ENCODE results near the gene DISC1.

DISC1 gene

GRCh38 chr1:231810415-231810814 is 183.8 kb downstream of the DISC1 start:
- H3K4me3 ChIP-seq (ENCODE audit: low read length in 2 of 2), result no peak overlapping the region
- H3K27ac ChIP-seq (ENCODE audit: low read length), result no peak overlapping the region
- peaks cover 4% of the 10 kb centered on the region for H3K4me1 ChIP-seq (ENCODE audit: control insufficient read depth, insufficient read depth, low read length)
- no peak overlapping the region for H3K9ac ChIP-seq (ENCODE audit: low read length in 2 of 2)
- no peaks in the 10 kb centered on the region for H3K36me3 ChIP-seq (ENCODE audit: control insufficient read depth in 2 of 2, insufficient read depth in 2 of 2, low read length in 2 of 2)
- no peaks in the 10 kb centered on the region for H3K27me3 ChIP-seq (ENCODE audit: control insufficient read depth in 1 of 2, insufficient read depth in 2 of 2, low read length in 2 of 2)
- H3K9me3 ChIP-seq (ENCODE audit: control insufficient read depth in 2 of 2, low read length in 2 of 2), result no peaks in the 10 kb centered on the region

GRCh38 chr1:231814021-231814420 is 187.4 kb downstream of the DISC1 start:
- Histone ChIP-seq H3K27ac (ENCODE audit: low read length) (no peak overlapping the region), H3K4me3 (ENCODE audit: low read length in 2 of 2) (no peak overlapping the region), H3K27me3 (ENCODE audit: control insufficient read depth in 1 of 2, insufficient read depth in 2 of 2, low read length in 2 of 2) (no peaks in the 10 kb centered on the region)

GRCh38 chr1:231814521-231814920 is 187.9 kb downstream of the DISC1 start:
- H3K36me3 ChIP-seq (ENCODE audit: control insufficient read depth in 2 of 2, insufficient read depth in 2 of 2, low read length in 2 of 2), result no peaks in the 10 kb centered on the region
- no peaks in the 10 kb centered on the region for H3K27me3 ChIP-seq (ENCODE audit: control insufficient read depth in 1 of 2, insufficient read depth in 2 of 2, low read length in 2 of 2)
- no peaks in the 10 kb centered on the region for H3K9me3 ChIP-seq (ENCODE audit: control insufficient read depth in 2 of 2, low read length in 2 of 2)
- H3K9ac ChIP-seq (ENCODE audit: low read length in 2 of 2), result no peak overlapping the region
- H3K4me3 ChIP-seq (ENCODE audit: low read length in 2 of 2), result no peak overlapping the region
- no peaks in the 10 kb centered on the region for H3K4me1 ChIP-seq (ENCODE audit: control insufficient read depth, insufficient read depth, low read length)
- H3K27ac ChIP-seq (ENCODE audit: low read length), result no peak overlapping the region

More at GRCh38 chr1:231814021-231814420, 187.4 kb downstream of the DISC1 start:
- no peaks in the 10 kb centered on the region for H3K9me3 ChIP-seq (ENCODE audit: control insufficient read depth in 2 of 2, low read length in 2 of 2)
- no peaks in the 10 kb centered on the region for H3K36me3 ChIP-seq (ENCODE audit: control insufficient read depth in 2 of 2, insufficient read depth in 2 of 2, low read length in 2 of 2)
- no peaks in the 10 kb centered on the region for H3K4me1 ChIP-seq (ENCODE audit: control insufficient read depth, insufficient read depth, low read length)
- no peak overlapping the region for H3K9ac ChIP-seq (ENCODE audit: low read length in 2 of 2)

- H3K4me1 ChIP-seq (ENCODE audit: control insufficient read depth, insufficient read depth, low read length), result no peaks in the 10 kb centered on the region
Measured at GRCh38 chr1:231817801-231818200, 191.2 kb downstream of the DISC1 start.

GRCh38 chr1:231818337-231818736 is 191.7 kb downstream of the DISC1 start:
- no peaks in the 10 kb centered on the region for H3K4me1 ChIP-seq (ENCODE audit: control insufficient read depth, insufficient read depth, low read length)
- H3K27me3 ChIP-seq (ENCODE audit: control insufficient read depth in 1 of 2, insufficient read depth in 2 of 2, low read length in 2 of 2), result no peaks in the 10 kb centered on the region
- H3K9ac ChIP-seq (ENCODE audit: low read length in 2 of 2), result no peak overlapping the region
- H3K27ac ChIP-seq (ENCODE audit: low read length), result no peak overlapping the region
- H3K36me3 ChIP-seq (ENCODE audit: control insufficient read depth in 2 of 2, insufficient read depth in 2 of 2, low read length in 2 of 2), result no peaks in the 10 kb centered on the region
- no peaks in the 10 kb centered on the region for H3K9me3 ChIP-seq (ENCODE audit: control insufficient read depth in 2 of 2, low read length in 2 of 2)
- no peak overlapping the region for H3K4me3 ChIP-seq (ENCODE audit: low read length in 2 of 2)

More at GRCh38 chr1:231817801-231818200, 191.2 kb downstream of the DISC1 start:
- no peak overlapping the region for H3K4me3 ChIP-seq (ENCODE audit: low read length in 2 of 2)
- H3K27me3 ChIP-seq (ENCODE audit: control insufficient read depth in 1 of 2, insufficient read depth in 2 of 2, low read length in 2 of 2), result no peaks in the 10 kb centered on the region
- no peak overlapping the region for H3K27ac ChIP-seq (ENCODE audit: low read length)
- no peaks in the 10 kb centered on the region for H3K36me3 ChIP-seq (ENCODE audit: control insufficient read depth in 2 of 2, insufficient read depth in 2 of 2, low read length in 2 of 2)
- no peak overlapping the region for H3K9ac ChIP-seq (ENCODE audit: low read length in 2 of 2)
- no peaks in the 10 kb centered on the region for H3K9me3 ChIP-seq (ENCODE audit: control insufficient read depth in 2 of 2, low read length in 2 of 2)

GRCh38 chr1:231821281-231821680 is 194.7 kb downstream of the DISC1 start:
- Histone ChIP-seq H3K36me3 (ENCODE audit: control insufficient read depth in 2 of 2, insufficient read depth in 2 of 2, low read length in 2 of 2) (no peaks in the 10 kb centered on the region), H3K9ac (ENCODE audit: low read length in 2 of 2) (no peak overlapping the region), H3K4me1 (ENCODE audit: control insufficient read depth, insufficient read depth, low read length) (no peaks in the 10 kb centered on the region), H3K4me3 (ENCODE audit: low read length in 2 of 2) (no peak overlapping the region), H3K9me3 (ENCODE audit: control insufficient read depth in 2 of 2, low read length in 2 of 2) (no peaks in the 10 kb centered on the region), H3K27me3 (ENCODE audit: control insufficient read depth in 1 of 2, insufficient read depth in 2 of 2, low read length in 2 of 2) (no peaks in the 10 kb centered on the region), H3K27ac (ENCODE audit: low read length) (no peak overlapping the region)

- no peak overlapping the region for H3K4me3 ChIP-seq (ENCODE audit: low read length in 2 of 2)
- H3K27me3 ChIP-seq (ENCODE audit: control insufficient read depth in 1 of 2, insufficient read depth in 2 of 2, low read length in 2 of 2), result no peaks in the 10 kb centered on the region
- no peak overlapping the region for H3K27ac ChIP-seq (ENCODE audit: low read length)
- no peaks in the 10 kb centered on the region for H3K9me3 ChIP-seq (ENCODE audit: control insufficient read depth in 2 of 2, low read length in 2 of 2)
- no peaks in the 10 kb centered on the region for H3K36me3 ChIP-seq (ENCODE audit: control insufficient read depth in 2 of 2, insufficient read depth in 2 of 2, low read length in 2 of 2)
- H3K9ac ChIP-seq (ENCODE audit: low read length in 2 of 2), result no peak overlapping the region
- no peaks in the 10 kb centered on the region for H3K4me1 ChIP-seq (ENCODE audit: control insufficient read depth, insufficient read depth, low read length)
Measured at GRCh38 chr1:231822041-231822440, 195.5 kb downstream of the DISC1 start.

- Histone ChIP-seq H3K9me3 (ENCODE audit: control insufficient read depth in 2 of 2, low read length in 2 of 2) (no peaks in the 10 kb centered on the region), H3K9ac (ENCODE audit: low read length in 2 of 2) (no peak overlapping the region), H3K36me3 (ENCODE audit: control insufficient read depth in 2 of 2, insufficient read depth in 2 of 2, low read length in 2 of 2) (no peaks in the 10 kb centered on the region), H3K4me3 (ENCODE audit: low read length in 2 of 2) (no peak overlapping the region), H3K4me1 (ENCODE audit: control insufficient read depth, insufficient read depth, low read length) (peaks cover 4% of the 10 kb centered on the region), H3K27ac (ENCODE audit: low read length) (no peak overlapping the region), H3K27me3 (ENCODE audit: control insufficient read depth in 1 of 2, insufficient read depth in 2 of 2, low read length in 2 of 2) (no peaks in the 10 kb centered on the region)
Measured at GRCh38 chr1:231826566-231826965, 200.0 kb downstream of the DISC1 start.

GRCh38 chr1:231827337-231828105 is 200.9 kb downstream of the DISC1 start:
- no peak overlapping the region for H3K27ac ChIP-seq (ENCODE audit: low read length)
- no peak overlapping the region for H3K9ac ChIP-seq (ENCODE audit: low read length in 2 of 2)
- no peak overlapping the region for H3K4me3 ChIP-seq (ENCODE audit: low read length in 2 of 2)
- no peaks in the 10 kb centered on the region for H3K36me3 ChIP-seq (ENCODE audit: control insufficient read depth in 2 of 2, insufficient read depth in 2 of 2, low read length in 2 of 2)
- H3K9me3 ChIP-seq (ENCODE audit: control insufficient read depth in 2 of 2, low read length in 2 of 2), result no peaks in the 10 kb centered on the region
- H3K4me1 ChIP-seq (ENCODE audit: control insufficient read depth, insufficient read depth, low read length), result peaks cover 4% of the 10 kb centered on the region
- H3K27me3 ChIP-seq (ENCODE audit: control insufficient read depth in 1 of 2, insufficient read depth in 2 of 2, low read length in 2 of 2), result no peaks in the 10 kb centered on the region

- no peaks in the 10 kb centered on the region for H3K9me3 ChIP-seq (ENCODE audit: control insufficient read depth in 2 of 2, low read length in 2 of 2)
- no peaks in the 10 kb centered on the region for H3K27me3 ChIP-seq (ENCODE audit: control insufficient read depth in 1 of 2, insufficient read depth in 2 of 2, low read length in 2 of 2)
- no peak overlapping the region for H3K27ac ChIP-seq (ENCODE audit: low read length)
- H3K36me3 ChIP-seq (ENCODE audit: control insufficient read depth in 2 of 2, insufficient read depth in 2 of 2, low read length in 2 of 2), result no peaks in the 10 kb centered on the region
- H3K4me3 ChIP-seq (ENCODE audit: low read length in 2 of 2), result no peak overlapping the region
- H3K4me1 ChIP-seq (ENCODE audit: control insufficient read depth, insufficient read depth, low read length), result peaks cover 4% of the 10 kb centered on the region
- H3K9ac ChIP-seq (ENCODE audit: low read length in 2 of 2), result no peak overlapping the region
Measured at GRCh38 chr1:231828182-231828920, 201.8 kb downstream of the DISC1 start.

GRCh38 chr1:231829332-231829731 is 202.7 kb downstream of the DISC1 start:
- H3K9me3 ChIP-seq (ENCODE audit: control insufficient read depth in 2 of 2, low read length in 2 of 2), result no peaks in the 10 kb centered on the region
- peaks cover 4% of the 10 kb centered on the region for H3K4me1 ChIP-seq (ENCODE audit: control insufficient read depth, insufficient read depth, low read length)
- H3K4me3 ChIP-seq (ENCODE audit: low read length in 2 of 2), result no peak overlapping the region
- no peaks in the 10 kb centered on the region for H3K27me3 ChIP-seq (ENCODE audit: control insufficient read depth in 1 of 2, insufficient read depth in 2 of 2, low read length in 2 of 2)
- no peak overlapping the region for H3K27ac ChIP-seq (ENCODE audit: low read length)
- no peak overlapping the region for H3K9ac ChIP-seq (ENCODE audit: low read length in 2 of 2)
- no peaks in the 10 kb centered on the region for H3K36me3 ChIP-seq (ENCODE audit: control insufficient read depth in 2 of 2, insufficient read depth in 2 of 2, low read length in 2 of 2)

Measured in stomach smooth muscle (tissue), 2 donors.